ENCODE measurements around the gene NBEA. TPM values are rescaled to one million over a fixed set of nuclear protein-coding genes. Genes with fewer than 3 reads are reported as not detected.
"Not testable (repeated sequence)": the region's sequence is repeated elsewhere in the genome, so short reads cannot be mapped to it uniquely, and the experiment has no call there.

The NBEA gene, protein sequence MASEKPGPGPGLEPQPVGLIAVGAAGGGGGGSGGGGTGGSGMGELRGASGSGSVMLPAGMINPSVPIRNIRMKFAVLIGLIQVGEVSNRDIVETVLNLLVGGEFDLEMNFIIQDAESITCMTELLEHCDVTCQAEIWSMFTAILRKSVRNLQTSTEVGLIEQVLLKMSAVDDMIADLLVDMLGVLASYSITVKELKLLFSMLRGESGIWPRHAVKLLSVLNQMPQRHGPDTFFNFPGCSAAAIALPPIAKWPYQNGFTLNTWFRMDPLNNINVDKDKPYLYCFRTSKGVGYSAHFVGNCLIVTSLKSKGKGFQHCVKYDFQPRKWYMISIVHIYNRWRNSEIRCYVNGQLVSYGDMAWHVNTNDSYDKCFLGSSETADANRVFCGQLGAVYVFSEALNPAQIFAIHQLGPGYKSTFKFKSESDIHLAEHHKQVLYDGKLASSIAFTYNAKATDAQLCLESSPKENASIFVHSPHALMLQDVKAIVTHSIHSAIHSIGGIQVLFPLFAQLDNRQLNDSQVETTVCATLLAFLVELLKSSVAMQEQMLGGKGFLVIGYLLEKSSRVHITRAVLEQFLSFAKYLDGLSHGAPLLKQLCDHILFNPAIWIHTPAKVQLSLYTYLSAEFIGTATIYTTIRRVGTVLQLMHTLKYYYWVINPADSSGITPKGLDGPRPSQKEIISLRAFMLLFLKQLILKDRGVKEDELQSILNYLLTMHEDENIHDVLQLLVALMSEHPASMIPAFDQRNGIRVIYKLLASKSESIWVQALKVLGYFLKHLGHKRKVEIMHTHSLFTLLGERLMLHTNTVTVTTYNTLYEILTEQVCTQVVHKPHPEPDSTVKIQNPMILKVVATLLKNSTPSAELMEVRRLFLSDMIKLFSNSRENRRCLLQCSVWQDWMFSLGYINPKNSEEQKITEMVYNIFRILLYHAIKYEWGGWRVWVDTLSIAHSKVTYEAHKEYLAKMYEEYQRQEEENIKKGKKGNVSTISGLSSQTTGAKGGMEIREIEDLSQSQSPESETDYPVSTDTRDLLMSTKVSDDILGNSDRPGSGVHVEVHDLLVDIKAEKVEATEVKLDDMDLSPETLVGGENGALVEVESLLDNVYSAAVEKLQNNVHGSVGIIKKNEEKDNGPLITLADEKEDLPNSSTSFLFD (N-terminal part only)
- total RNA-seq (1 to 10 TPM; 2.6 to 3.8 TPM), total RNA-seq (2.7 to 3.9 reads per million in 2 donors)

DNA sequence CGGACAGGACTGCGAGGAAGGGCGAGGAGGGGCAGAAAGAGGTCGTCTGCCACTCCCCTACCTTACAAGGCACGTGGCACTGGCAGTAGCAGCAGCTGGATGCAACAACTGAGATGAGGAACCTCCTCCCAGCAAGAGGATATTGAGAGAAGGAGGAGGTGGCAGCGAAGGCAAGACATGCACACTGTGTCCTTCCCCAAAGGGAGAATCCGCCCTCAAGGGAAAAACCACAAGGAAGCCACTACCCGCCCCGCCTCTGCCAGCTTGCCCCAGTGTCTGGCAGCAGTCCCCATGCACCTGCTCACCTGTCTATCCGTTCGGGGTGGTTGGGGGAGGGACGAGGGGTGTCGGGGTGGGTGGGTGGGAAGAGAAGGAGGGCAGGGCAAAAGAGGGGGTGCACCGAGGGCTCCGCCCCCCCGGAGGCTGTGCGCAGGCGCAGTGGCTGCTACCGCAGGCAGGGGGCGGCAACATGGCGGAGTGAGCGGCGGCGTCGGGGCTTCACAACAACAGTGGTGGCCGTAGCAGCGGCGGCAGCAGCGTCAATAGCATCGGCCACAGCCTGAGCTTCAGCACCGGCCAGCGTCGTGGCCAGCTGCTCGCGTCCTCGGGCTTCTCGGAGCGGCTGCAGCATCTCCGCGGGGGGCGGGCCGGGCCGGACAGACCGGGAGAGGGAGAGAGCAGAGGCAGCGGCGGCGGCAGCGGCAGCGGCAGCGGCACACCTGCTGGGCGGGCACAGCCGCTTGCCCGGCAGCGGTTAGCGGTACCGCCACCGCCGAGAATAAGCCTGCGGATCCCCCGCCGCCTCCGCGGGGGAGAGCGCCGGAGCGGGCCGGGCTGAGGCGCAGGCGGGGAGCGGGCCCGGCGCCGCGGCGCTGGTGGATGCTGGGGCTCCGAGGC is at the start of gene NBEA:
Gene NBEA (plus strand): TSS at position 436 of the 897 bp plus-strand sequence. CDS start 551 bp downstream, outside the sequence.
- ATAC-seq = peak; percentile 73
- H3K36me3 Mint-ChIP-seq (ENCODE audit: low read depth) = peaks cover 4% of the 10 kb centered on the region
- H3K9me3 ChIP-seq (ENCODE audit: control insufficient read depth, low read length, poor library complexity, severe bottlenecking) = no peaks in the 10 kb centered on the region
- DNase-seq = peak; percentile 34 to 74 (median 40)
- peak within 1 kb of the TSS; percentile 92 for H3K4me3 Mint-ChIP-seq
- peak within 1 kb of the TSS; percentile 65 for H3K27ac Mint-ChIP-seq
- H3K27me3 Mint-ChIP-seq = peaks cover 24% of the 10 kb centered on the region
- peaks cover 16% of the 10 kb centered on the region for H3K4me1 Mint-ChIP-seq

DNA sequence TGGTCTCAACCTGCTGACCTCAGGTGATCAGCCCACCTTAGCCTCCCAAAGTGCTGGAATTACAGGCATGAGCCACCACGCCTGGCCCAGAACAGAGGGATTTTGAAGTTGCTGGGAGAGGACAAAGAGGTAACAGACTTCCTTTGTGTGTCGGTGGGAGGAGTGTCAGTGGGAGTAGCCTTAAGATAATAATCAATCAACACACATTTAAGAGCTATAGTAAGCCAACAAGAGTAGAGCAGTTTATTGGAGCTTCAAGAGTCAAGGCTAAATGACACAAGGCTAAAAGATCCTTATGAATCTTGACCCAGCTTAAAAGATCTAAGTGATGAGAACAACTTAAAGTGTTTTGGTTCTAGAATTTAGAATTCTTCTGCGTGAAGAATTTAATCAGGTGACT is 47.3 kb upstream of the NBEA start:
- no peak for ATAC-seq
- no peaks in the 10 kb centered on the region for H3K27me3 Mint-ChIP-seq
- no peak for DNase-seq
- H3K36me3 Mint-ChIP-seq (ENCODE audit: low read depth) = no peaks in the 10 kb centered on the region
- H3K4me3 Mint-ChIP-seq = no peak overlapping the region
- no peak overlapping the region for H3K27ac Mint-ChIP-seq
- H3K4me1 Mint-ChIP-seq = no peaks in the 10 kb centered on the region
- H3K9me3 ChIP-seq (ENCODE audit: control insufficient read depth, low read length, poor library complexity, severe bottlenecking) = no peaks in the 10 kb centered on the region

DNA sequence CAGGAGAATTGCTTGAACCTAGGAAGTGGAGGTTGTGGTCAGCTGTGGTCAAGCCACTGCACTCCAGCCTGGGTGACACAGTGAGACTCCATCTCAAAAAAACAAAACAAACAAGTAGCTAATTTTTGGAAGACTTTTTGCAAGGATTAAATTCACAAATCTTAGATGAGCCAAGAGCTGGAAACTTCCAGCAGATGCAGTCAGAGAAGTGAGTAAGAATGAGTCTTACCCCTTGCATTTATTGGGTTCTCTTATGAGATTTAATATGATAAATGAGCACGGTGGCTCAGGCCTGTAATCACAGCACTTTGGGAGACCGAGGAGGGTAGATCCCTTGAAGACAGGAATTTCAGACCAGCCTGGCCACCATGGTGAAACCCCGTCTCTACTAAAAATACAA is 44.9 kb upstream of the NBEA start:
- ATAC-seq (no peak), DNase-seq (no peak)
- Mint-ChIP-seq H3K4me3 (no peak overlapping the region), H3K27ac (no peak overlapping the region), H3K27me3 (no peaks in the 10 kb centered on the region), H3K36me3 (ENCODE audit: low read depth) (no peaks in the 10 kb centered on the region), H3K4me1 (no peaks in the 10 kb centered on the region)
- H3K9me3 ChIP-seq (ENCODE audit: control insufficient read depth, low read length, poor library complexity, severe bottlenecking) = no peaks in the 10 kb centered on the region

DNA sequence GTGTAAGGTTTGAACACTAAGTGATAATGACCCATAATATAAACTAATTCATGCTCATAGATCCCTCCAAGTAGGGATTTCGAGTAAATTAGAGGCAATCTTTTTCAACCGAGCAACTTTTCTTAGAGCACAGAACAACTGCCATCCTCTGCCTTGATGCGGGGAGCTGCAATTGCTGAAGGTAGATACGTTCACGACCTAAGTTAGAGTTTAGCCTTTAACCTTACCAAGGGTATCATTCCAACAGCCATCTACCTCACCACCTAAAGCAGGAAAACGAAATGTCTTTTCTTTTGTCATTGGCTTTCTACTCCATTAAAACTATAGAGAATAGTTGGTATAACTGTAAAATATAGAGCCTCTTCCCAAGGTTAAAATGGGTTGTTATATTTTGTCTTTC is 42.2 kb upstream of the NBEA start:
- no peaks in the 10 kb centered on the region for H3K4me1 Mint-ChIP-seq
- H3K9me3 ChIP-seq (ENCODE audit: control insufficient read depth, low read length, poor library complexity, severe bottlenecking) = no peaks in the 10 kb centered on the region
- no peaks in the 10 kb centered on the region for H3K27me3 Mint-ChIP-seq
- no peaks in the 10 kb centered on the region for H3K36me3 Mint-ChIP-seq (ENCODE audit: low read depth)
- no peak overlapping the region for H3K4me3 Mint-ChIP-seq
- no peak overlapping the region for H3K27ac Mint-ChIP-seq
- no peak for DNase-seq
- ATAC-seq = no peak

DNA sequence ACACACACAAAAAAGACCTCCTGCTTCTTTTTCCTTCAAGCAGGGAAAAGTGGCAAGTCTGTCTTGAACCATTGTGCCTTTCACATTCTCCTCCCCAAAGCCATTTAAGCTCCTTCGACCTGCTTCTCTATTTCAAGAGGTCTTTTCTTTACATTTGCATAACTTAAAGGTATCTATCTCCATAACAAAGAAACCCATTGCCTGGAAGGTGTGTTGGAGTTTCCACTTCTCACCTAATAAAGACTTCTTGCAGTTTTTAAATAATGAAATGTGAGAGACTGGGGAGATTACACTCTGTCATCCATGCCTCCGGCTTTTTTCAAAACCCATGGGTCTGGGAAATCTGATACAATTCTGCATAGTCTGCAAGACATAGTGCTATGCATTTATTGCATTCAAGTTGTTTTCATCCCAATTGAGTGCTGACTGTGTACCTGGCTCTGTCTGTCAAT is 41.8 kb upstream of the NBEA start:
- no peaks in the 10 kb centered on the region for H3K36me3 Mint-ChIP-seq (ENCODE audit: low read depth)
- DNase-seq = no peak
- ATAC-seq = no peak
- H3K27me3 Mint-ChIP-seq = no peaks in the 10 kb centered on the region
- no peaks in the 10 kb centered on the region for H3K9me3 ChIP-seq (ENCODE audit: control insufficient read depth, low read length, poor library complexity, severe bottlenecking)
- no peak overlapping the region for H3K4me3 Mint-ChIP-seq
- no peak overlapping the region for H3K27ac Mint-ChIP-seq
- no peaks in the 10 kb centered on the region for H3K4me1 Mint-ChIP-seq

DNA sequence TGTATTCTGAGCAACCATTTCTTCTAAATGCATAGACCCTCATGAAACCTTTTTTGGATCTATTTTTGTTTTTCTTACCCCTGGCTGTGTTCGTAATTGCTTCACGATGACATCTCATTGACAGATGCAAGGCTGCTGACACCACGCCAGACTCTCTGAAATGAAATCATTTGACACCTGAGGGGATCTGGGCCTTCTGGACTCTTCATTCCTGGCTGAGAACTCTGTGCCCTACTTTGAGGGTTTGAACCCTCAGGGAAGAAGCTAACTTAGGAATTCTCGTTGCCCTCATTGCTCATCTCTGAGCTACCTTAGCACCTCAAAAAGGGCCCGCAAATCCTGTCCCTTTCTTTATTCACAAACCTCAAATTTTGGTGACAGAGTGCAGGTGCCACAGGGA is 40.5 kb upstream of the NBEA start:
- DNase-seq (no peak), ATAC-seq (no peak)
- Mint-ChIP-seq H3K4me3 (no peak overlapping the region), H3K36me3 (ENCODE audit: low read depth) (no peaks in the 10 kb centered on the region), H3K27ac (no peak overlapping the region), H3K27me3 (no peaks in the 10 kb centered on the region), H3K4me1 (no peaks in the 10 kb centered on the region)
- H3K9me3 ChIP-seq (ENCODE audit: control insufficient read depth, low read length, poor library complexity, severe bottlenecking) = no peaks in the 10 kb centered on the region

DNA sequence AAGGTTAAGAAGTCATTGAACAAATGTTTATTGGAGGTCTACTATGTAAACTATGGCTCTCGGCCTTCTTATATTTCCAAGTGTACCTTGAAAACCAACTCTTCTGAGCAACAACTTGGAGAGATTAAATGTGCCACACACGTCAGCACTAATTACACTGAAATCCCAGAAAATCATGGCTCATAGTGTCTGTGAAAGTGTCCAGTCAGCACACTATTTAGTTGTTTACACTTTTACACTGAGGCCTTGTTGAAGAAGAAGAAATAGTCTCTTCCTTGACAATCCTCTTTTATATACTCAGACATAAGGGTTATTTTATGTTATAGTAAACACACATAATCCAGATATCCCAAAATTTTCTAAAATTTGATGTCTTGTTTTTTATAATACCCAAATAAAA is 30.9 kb upstream of the NBEA start:
- Mint-ChIP-seq H3K4me3 (no peak overlapping the region), H3K27ac (no peak overlapping the region), H3K36me3 (ENCODE audit: low read depth) (no peaks in the 10 kb centered on the region), H3K27me3 (peaks cover 5% of the 10 kb centered on the region), H3K4me1 (no peaks in the 10 kb centered on the region)
- no peaks in the 10 kb centered on the region for H3K9me3 ChIP-seq (ENCODE audit: control insufficient read depth, low read length, poor library complexity, severe bottlenecking)
- ATAC-seq (no peak), DNase-seq (no peak)

DNA sequence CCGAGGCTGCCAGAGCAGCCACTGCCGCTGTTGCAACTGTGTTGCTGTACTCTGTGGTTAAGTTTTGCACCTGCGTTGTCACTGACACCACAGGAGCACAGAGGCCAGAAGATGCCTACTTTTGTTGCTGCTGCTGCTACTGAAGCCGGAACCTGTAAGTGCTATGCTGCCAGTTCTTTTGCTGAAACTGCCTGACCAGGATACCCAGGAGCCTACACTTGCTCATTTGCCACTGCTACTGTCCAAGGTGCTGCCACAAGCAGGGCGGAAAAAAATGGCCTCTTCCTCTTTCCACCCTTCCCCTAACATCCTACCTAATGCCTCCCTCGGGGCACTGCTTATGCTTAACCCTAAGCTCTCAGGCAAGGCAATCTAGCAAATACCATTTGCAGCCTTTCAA is 29.0 kb upstream of the NBEA start:
- no peaks in the 10 kb centered on the region for H3K36me3 Mint-ChIP-seq (ENCODE audit: low read depth)

DNA sequence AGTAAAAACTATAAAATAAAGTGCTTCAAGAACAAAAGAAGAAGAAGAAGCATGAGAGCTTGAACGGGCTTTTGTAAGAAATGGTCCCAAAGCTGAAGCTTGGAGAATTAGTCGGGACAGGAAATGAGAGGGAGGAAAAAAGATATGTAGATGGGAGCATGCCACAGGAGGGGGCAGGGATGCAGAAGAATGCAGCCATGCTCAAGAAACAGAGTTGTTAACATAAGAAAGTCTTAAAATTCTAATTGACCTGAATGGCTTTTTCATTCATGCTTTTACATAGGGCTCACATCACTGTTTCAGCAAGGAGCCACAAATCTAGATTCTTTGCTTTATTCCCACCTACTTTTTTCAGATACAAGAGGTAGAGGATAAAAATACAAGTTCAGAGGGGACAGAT is 27.7 kb upstream of the NBEA start:
- H3K9me3 ChIP-seq (ENCODE audit: control insufficient read depth, low read length, poor library complexity, severe bottlenecking) = no peaks in the 10 kb centered on the region
- no peak overlapping the region for H3K4me3 Mint-ChIP-seq
- no peak overlapping the region for H3K27ac Mint-ChIP-seq
- DNase-seq (no peak), ATAC-seq (no peak)
- H3K4me1 Mint-ChIP-seq = no peaks in the 10 kb centered on the region
- peaks cover 5% of the 10 kb centered on the region for H3K27me3 Mint-ChIP-seq
- H3K36me3 Mint-ChIP-seq (ENCODE audit: low read depth) = no peaks in the 10 kb centered on the region

More for the DNA sequence above, 29.0 kb upstream of the NBEA start:
- Mint-ChIP-seq H3K27ac (no peak overlapping the region), H3K4me3 (no peak overlapping the region), H3K4me1 (no peaks in the 10 kb centered on the region), H3K27me3 (peaks cover 5% of the 10 kb centered on the region)
- H3K9me3 ChIP-seq (ENCODE audit: control insufficient read depth, low read length, poor library complexity, severe bottlenecking) = no peaks in the 10 kb centered on the region
- no peak for DNase-seq
- no peak for ATAC-seq

DNA sequence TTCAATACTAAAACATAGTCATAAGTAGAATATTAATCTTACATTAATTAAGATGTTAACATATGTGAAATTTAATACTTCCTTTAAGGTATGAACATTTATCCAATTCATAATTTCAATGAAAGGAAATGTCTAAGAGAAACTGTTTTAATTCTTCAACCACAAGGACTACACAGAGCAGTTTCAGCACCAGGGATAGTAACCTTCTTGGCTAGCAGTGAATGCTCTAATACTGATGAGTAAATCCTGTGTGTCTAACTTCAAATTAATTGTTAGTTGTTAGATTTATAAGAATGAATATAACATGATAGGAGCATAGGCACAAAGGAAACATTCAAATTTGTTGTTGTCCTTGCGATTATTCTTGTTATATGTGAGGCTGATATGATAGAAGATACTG is 15.6 kb upstream of the NBEA start:
- no peaks in the 10 kb centered on the region for H3K9me3 ChIP-seq (ENCODE audit: control insufficient read depth, low read length, poor library complexity, severe bottlenecking)
- Mint-ChIP-seq H3K27ac (no peak overlapping the region), H3K4me3 (no peak overlapping the region), H3K4me1 (no peaks in the 10 kb centered on the region), H3K36me3 (ENCODE audit: low read depth) (no peaks in the 10 kb centered on the region), H3K27me3 (no peaks in the 10 kb centered on the region)
- ATAC-seq (no peak), DNase-seq (no peak)

DNA sequence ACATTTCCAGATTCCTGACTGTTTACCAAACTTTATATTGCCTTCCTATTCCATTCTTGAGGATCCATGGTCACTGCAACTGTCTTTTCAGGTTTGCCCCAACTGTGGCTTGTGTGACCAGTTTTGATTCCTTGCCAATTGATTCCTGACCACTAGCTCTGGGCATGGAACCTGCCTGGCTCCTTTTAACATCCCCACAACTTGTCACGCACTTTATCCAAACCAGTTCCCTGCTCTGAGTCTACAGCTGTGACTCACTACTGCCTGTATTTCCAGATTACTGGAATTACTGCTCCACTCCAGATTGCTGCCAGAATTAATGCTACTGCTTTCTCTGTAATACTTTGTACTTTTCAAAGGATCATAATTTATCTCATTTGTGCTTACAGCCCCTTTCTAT is 13.4 kb upstream of the NBEA start:
- not testable (repeated sequence) for H3K4me1 Mint-ChIP-seq; H3K9me3 ChIP-seq (ENCODE audit: control insufficient read depth, low read length, poor library complexity, severe bottlenecking); H3K36me3 Mint-ChIP-seq (ENCODE audit: low read depth)

DNA sequence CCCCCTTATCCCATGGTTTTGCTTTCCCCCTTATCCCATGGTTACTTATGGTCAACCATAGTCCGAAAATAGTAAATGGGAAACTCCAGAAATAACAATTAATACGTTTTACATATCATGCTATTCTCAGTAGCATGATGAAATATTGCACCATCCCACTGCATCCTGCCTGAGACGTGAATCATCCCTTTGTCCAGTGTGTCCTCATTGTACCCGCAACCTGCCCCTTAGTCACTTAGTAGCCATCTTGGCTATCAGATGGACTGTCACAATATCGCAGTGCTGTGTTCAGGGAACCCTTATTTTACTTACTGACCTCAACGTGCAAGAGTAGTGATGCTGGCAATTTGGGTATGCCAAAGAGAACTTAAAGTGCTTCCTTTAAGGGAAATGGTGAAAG is 10.5 kb upstream of the NBEA start:
- H3K36me3 Mint-ChIP-seq (ENCODE audit: low read depth) = no peaks in the 10 kb centered on the region
- ATAC-seq (no peak), DNase-seq (no peak)
- H3K27me3 Mint-ChIP-seq = peaks cover 18% of the 10 kb centered on the region
- no peaks in the 10 kb centered on the region for H3K9me3 ChIP-seq (ENCODE audit: control insufficient read depth, low read length, poor library complexity, severe bottlenecking)
- H3K4me1 Mint-ChIP-seq = no peaks in the 10 kb centered on the region
- no peak overlapping the region for H3K27ac Mint-ChIP-seq
- H3K4me3 Mint-ChIP-seq = no peak overlapping the region

More for the DNA sequence above, 13.4 kb upstream of the NBEA start:
- DNase-seq, H3K27ac Mint-ChIP-seq, H3K4me3 Mint-ChIP-seq, ATAC-seq, H3K27me3 Mint-ChIP-seq: not testable (repeated sequence)

Data from T-helper 17 cell (primary cell).